Lower leg skin (tissue), 3 donors: ENCODE results near the gene DUSP3.

Experiments
- POLR2A ChIP-seq, 2 donors: fragments of 450-650 bp; IDR thresholded peaks; one replicate each; pipeline ENCODE4 v1.6.1; 2016 to 2017; ENCODE audit warnings: antibody characterized with exemption in 2 of 2, mild to moderate bottlenecking in 1 of 2, moderate library complexity in 1 of 2
- TF ChIP-seq, protein P1 (sequence below), 3 donors: fragments of 450-650 bp; IDR thresholded peaks; one replicate each; pipeline ENCODE4 v1.5.1; 2016; ENCODE audit warnings: antibody characterized with exemption in 3 of 3, mild to moderate bottlenecking in 3 of 3, moderate library complexity in 2 of 3

DNA sequence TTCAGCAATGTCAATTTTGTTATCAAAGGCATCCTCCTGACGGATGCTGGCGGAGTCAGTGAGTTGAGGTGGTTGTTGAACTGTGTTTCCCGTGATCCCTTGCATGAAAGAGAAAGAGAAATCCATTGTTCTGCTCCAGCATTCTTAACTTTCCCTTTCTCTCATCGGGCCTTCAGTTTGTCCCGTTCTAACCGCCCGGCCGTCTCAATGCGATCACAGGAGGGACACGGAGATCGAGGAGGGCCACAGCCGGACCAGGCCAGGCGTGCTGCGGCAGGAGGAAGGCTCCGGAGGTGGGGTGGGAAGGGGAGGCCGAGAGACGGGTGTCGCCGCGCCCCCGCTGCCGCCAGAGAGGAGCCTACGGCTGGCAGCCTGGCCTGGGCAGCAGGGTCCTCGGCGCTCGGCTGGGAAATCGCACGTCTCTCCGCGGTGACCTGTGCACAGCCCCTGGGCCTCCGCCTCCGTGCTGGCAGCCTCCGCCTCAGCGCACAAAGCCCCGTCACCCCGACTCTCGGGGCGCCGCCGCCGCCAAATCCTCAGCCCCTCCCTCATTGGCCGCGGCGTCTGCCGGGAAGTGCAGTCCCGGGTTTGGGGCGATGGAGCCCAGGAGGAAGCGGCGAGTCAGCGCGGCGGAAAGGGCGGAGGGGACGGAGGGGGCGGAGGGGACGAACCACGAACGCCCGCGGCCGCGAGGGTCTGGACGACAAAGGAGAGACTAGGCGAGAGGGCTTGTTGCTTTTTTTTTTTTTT is 58.3 kb downstream of the DUSP3 start:
- TF ChIP-seq POLR2A (IDR thresholded peaks at IDR 0.05): no peak
- TF ChIP-seq, protein P1, sequence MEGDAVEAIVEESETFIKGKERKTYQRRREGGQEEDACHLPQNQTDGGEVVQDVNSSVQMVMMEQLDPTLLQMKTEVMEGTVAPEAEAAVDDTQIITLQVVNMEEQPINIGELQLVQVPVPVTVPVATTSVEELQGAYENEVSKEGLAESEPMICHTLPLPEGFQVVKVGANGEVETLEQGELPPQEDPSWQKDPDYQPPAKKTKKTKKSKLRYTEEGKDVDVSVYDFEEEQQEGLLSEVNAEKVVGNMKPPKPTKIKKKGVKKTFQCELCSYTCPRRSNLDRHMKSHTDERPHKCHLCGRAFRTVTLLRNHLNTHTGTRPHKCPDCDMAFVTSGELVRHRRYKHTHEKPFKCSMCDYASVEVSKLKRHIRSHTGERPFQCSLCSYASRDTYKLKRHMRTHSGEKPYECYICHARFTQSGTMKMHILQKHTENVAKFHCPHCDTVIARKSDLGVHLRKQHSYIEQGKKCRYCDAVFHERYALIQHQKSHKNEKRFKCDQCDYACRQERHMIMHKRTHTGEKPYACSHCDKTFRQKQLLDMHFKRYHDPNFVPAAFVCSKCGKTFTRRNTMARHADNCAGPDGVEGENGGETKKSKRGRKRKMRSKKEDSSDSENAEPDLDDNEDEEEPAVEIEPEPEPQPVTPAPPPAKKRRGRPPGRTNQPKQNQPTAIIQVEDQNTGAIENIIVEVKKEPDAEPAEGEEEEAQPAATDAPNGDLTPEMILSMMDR (IDR thresholded peaks at IDR 0.05): no peak
